B cell (primary cell): ENCODE results near the gene GDF7. TPM values are rescaled to one million over a fixed set of nuclear protein-coding genes. Genes with fewer than 3 reads are reported as not detected.

ENCODE experiments used
- ATAC-seq: fragments of 200-7000 bp; cut with Tn5 transposase; one replicate; pipeline ENCODE4 v1.10.0; 2021; ENCODE audit warnings: low read depth, mild to moderate bottlenecking, moderate number of reproducible peaks, moderate library complexity
- CTCF ChIA-PET: fragments of 350-600 bp; sonication (Branson Sonifier 250); formaldehyde crosslinking; loops from one replicate; lab custom pipeline; 2021; ENCODE audit warnings: antibody characterized with exemption, inconsistent platforms; lab: Charles Lee
- POLR2A ChIA-PET: fragments of 350-600 bp; sonication (Branson Sonifier 250); formaldehyde crosslinking; loops from one replicate; lab custom pipeline; 2021; ENCODE audit warnings: antibody characterized with exemption; lab: Charles Lee
- DNase-seq: peaks from one replicate; pipeline ENCODE4 v3.0.0; 2013
- H2AFZ ChIP-seq: 2 replicates; pipeline ENCODE4 v1.6.1; 2012; ENCODE audit warnings: mild to moderate bottlenecking, low read depth, low read length; ENCODE audit not compliant: insufficient read depth, poor library complexity, severe bottlenecking
- H3K27ac ChIP-seq, 2 donors: 1 replicate in 1 of 2; 2 replicates in 1 of 2; pipeline ENCODE4 v1.5.1; 2012 to 2013; ENCODE audit warnings: low read length in 2 of 2, mild to moderate bottlenecking in 2 of 2, moderate library complexity in 1 of 2
- H3K27me3 ChIP-seq, 4 experiments: fragments of 200-600 bp in 1 of 4; sonication (generic) in 1 of 4; replicated peaks in 1 of 4; 1 replicate in 2 of 4; 2 replicates in 2 of 4; pipeline versions ENCODE4 v1.6.1 to v1.7.0; 2013 to 2016; ENCODE audit warnings: low read length in 3 of 4, mild to moderate bottlenecking in 2 of 4, mixed read lengths in 1 of 4, moderate library complexity in 1 of 4; ENCODE audit not compliant: insufficient read depth in 4 of 4, control insufficient read depth in 3 of 4; ENCODE audit errors: control extremely low read depth in 1 of 4
- H3K36me3 ChIP-seq, 2 experiments: replicated peaks in 1 of 2; 1 replicate in 1 of 2; 2 replicates in 1 of 2; pipeline versions ENCODE4 v1.6.1 to v1.7.1; 2013; ENCODE audit warnings: low read length in 1 of 2; ENCODE audit not compliant: insufficient read depth in 2 of 2, control insufficient read depth in 1 of 2; ENCODE audit errors: control extremely low read depth in 1 of 2, extremely low read depth in 1 of 2
- H3K4me1 ChIP-seq, 2 donors: fragments of 200-600 bp in 1 of 2; sonication (generic) in 1 of 2; 1 replicate in 1 of 2; 2 replicates in 1 of 2; pipeline versions ENCODE4 v1.5.1 to v1.6.1; 2013 to 2017; ENCODE audit warnings: low read length in 2 of 2; ENCODE audit not compliant: control insufficient read depth in 2 of 2, insufficient read depth in 2 of 2
- H3K4me2 ChIP-seq: replicated peaks from 2 replicates; pipeline ENCODE3; 2012; ENCODE audit warnings: mild to moderate bottlenecking, low read depth, low read length; ENCODE audit not compliant: poor library complexity, severe bottlenecking
- H3K4me3 ChIP-seq, 5 experiments: fragments of 200-600 bp in 1 of 5; sonication (generic) in 1 of 5; 1 replicate in 3 of 5; 2 replicates in 2 of 5; pipeline versions ENCODE4 v1.5.1 to v1.7.0; 2011 to 2016; ENCODE audit warnings: low read length in 4 of 5, mild to moderate bottlenecking in 4 of 5, low read depth in 2 of 5, control low read depth in 1 of 5, moderate library complexity in 1 of 5; ENCODE audit not compliant: insufficient read depth in 1 of 5; ENCODE audit errors: control extremely low read depth in 1 of 5, extremely low read depth in 1 of 5
- H3K79me2 ChIP-seq: fragments of 200-600 bp; sonication (generic); one replicate; pipeline ENCODE4 v1.6.0; 2016; ENCODE audit warnings: low read length; ENCODE audit not compliant: control insufficient read depth, insufficient read depth
- H3K9ac ChIP-seq: fragments of 200-600 bp; sonication (generic); 2 replicates; pipeline ENCODE4 v1.6.1; 2017; ENCODE audit warnings: mild to moderate bottlenecking, low read length, moderate library complexity
- H3K9me3 ChIP-seq, 3 donors: one replicate each; pipeline versions ENCODE4 v1.6.1 to v1.7.1; 2013; ENCODE audit warnings: low read length in 2 of 3; ENCODE audit not compliant: control insufficient read depth in 2 of 3, insufficient read depth in 1 of 3; ENCODE audit errors: control extremely low read depth in 1 of 3
- H4K20me1 ChIP-seq: 2 replicates; pipeline ENCODE4 v1.6.0; 2012; ENCODE audit warnings: mild to moderate bottlenecking, low read length; ENCODE audit not compliant: insufficient read depth, control insufficient read depth, poor library complexity, severe bottlenecking
- H3K27ac Mint-ChIP-seq: one replicate; pipeline ENCODE4 v1.8.0; 2021; ENCODE audit warnings: mixed read lengths
- H3K27me3 Mint-ChIP-seq: one replicate; pipeline ENCODE4 v1.8.0; 2021; ENCODE audit warnings: mixed read lengths
- H3K4me1 Mint-ChIP-seq: one replicate; pipeline ENCODE4 v1.8.0; 2021; ENCODE audit warnings: mixed read lengths
- H3K4me3 Mint-ChIP-seq: one replicate; pipeline ENCODE4 v1.8.0; 2021; ENCODE audit warnings: mixed read lengths
- H3K9me3 Mint-ChIP-seq: one replicate; pipeline ENCODE4 v1.8.0; 2022; ENCODE audit warnings: mixed read lengths; ENCODE audit not compliant: insufficient read depth
- EZH2 ChIP-seq: IDR thresholded peaks from 2 replicates; pipeline ENCODE4 v1.6.1; 2012; ENCODE audit warnings: borderline replicate concordance, low read depth, mild to moderate bottlenecking, moderate library complexity, low read length; ENCODE audit not compliant: insufficient read depth, poor library complexity, severe bottlenecking
- WGBS: methylation state at CpG from one replicate; pipeline ENCODE4 v1.1.5; 2013; ENCODE audit warnings: missing lambda C conversion rate; ENCODE audit not compliant: insufficient coverage; 5-methylcytosine and 5-hydroxymethylcytosine counted together
- intact Hi-C: fragments of 100-400 bp; cut with micrococcal nuclease; formaldehyde crosslinking; loops from one replicate; pipeline ENCODE4 v1.10.0; 2022
- polyA plus RNA-seq: library from polyadenylated mRNA; depleted of rRNA; stranded (reverse); fragments of >200 nt; gene quantifications from 2 replicates; pipeline ENCODE4 v1.2.3, GENCODE V29; 2012
- total RNA-seq, 2 donors: library from RNA; stranded (reverse); fragments of 120-200 nt in 1 of 2; gene quantifications; 1 replicate in 1 of 2; 2 replicates in 1 of 2; pipeline versions ENCODE4 v1.2.3 to v1.2.4, GENCODE V29; 2013 to 2022
- TF ChIP-seq, protein P1 (sequence below): fragments of 200-600 bp; IDR thresholded peaks from one replicate; pipeline ENCODE4 v1.8.0; 2022; ENCODE audit warnings: antibody characterized with exemption, mild to moderate bottlenecking

Gene GDF7
- total and polyA plus RNA-seq, 2 donors (not counting 1 experiment from before 2014, with no cell fraction given), result 7.0 to 15.3 TPM

DNA sequence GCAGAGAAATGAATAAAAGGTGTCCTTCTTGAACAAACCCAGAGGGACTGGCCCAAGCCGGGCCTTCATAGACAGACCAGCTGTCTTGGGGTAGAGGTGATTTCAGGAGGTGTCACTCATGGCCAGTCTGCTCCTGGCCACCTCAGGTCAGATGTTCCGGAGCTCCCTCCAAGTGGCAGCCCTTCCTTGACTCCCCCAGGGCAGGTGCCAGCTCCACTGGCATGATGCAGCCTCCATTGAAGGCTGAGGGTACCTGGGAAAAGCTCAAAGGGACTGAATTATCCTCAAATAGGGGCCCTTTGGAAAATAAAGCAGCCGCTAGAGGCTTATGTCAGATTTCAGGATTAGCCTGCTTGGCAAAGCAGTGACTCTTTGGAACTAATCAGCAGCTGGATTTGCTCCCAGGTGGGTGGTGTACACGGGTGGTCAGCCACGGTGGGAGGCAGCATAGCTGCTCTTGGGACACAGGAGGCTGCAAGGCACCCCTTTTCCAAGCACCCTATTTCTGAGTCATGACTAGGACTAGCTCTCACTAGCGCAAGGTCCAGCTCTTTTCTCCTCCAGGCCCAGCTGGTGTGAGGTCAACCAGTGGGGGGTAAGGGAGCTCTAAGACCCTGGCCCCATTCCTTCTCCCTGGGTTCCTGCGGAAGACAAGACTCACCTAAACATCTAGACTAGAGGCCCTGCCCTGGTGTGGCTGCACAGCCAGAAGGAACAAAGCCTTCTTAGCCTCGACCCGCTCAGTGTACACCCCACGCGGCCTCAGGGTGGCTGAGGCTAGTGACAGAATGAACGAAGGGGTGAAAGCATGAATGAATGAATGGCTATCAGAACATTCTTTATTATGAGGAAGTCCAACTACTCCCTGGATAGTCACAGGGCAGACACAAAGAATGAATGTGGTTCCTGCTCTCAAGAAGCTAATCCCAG lies 45.3 kb upstream of the GDF7 start:
- Histone ChIP-seq H3K9me3 (no peaks in the 10 kb centered on the region), H3K27me3 (no peaks in the 10 kb centered on the region), H3K4me3 (no peak overlapping the region), H3K27ac (no peak overlapping the region), H2AFZ (no peak overlapping the region), H4K20me1 (no peaks in the 10 kb centered on the region), H3K79me2 (no peaks in the 10 kb centered on the region), H3K36me3 (peaks cover 0 to 68% of the 10 kb centered on the region in 2 experiments), H3K4me2 (no peak overlapping the region), H3K9ac (no peak overlapping the region), H3K4me1 (no peaks in the 10 kb centered on the region)
- no peak overlapping the region for H3K4me3 Mint-ChIP-seq
- ChIA-PET CTCF (interaction anchor here (0.6 to 1.2 kb wide), 3 partner anchors 21 to 210 kb away, joined by 3 read pairs; no protein-coding TSS in a partner anchor), POLR2A (no interaction called here)
- TF ChIP-seq EZH2, result no peak
- TF ChIP-seq, protein P1, sequence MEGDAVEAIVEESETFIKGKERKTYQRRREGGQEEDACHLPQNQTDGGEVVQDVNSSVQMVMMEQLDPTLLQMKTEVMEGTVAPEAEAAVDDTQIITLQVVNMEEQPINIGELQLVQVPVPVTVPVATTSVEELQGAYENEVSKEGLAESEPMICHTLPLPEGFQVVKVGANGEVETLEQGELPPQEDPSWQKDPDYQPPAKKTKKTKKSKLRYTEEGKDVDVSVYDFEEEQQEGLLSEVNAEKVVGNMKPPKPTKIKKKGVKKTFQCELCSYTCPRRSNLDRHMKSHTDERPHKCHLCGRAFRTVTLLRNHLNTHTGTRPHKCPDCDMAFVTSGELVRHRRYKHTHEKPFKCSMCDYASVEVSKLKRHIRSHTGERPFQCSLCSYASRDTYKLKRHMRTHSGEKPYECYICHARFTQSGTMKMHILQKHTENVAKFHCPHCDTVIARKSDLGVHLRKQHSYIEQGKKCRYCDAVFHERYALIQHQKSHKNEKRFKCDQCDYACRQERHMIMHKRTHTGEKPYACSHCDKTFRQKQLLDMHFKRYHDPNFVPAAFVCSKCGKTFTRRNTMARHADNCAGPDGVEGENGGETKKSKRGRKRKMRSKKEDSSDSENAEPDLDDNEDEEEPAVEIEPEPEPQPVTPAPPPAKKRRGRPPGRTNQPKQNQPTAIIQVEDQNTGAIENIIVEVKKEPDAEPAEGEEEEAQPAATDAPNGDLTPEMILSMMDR, result no peak
- H3K9me3 Mint-ChIP-seq, result no peaks in the 10 kb centered on the region
- WGBS, result 77% methylated on average over 5 of the region's 12 CpGs
- no peaks in the 10 kb centered on the region for H3K4me1 Mint-ChIP-seq
- no peak overlapping the region for H3K27ac Mint-ChIP-seq
- DNase-seq (no peak), ATAC-seq (no peak)
- H3K27me3 Mint-ChIP-seq, result no peaks in the 10 kb centered on the region
- intact Hi-C loops, result no loop called here

- intact Hi-C loops, result no loop called here
- H4K20me1 ChIP-seq, result no peaks in the 10 kb centered on the region
- no peaks in the 10 kb centered on the region for H3K27me3 Mint-ChIP-seq
- H3K4me3 Mint-ChIP-seq, result no peak overlapping the region
- POLR2A ChIA-PET, result no interaction called here
- H3K27me3 ChIP-seq, result no peaks in the 10 kb centered on the region
- CTCF ChIA-PET, result interaction anchor here (0.9 to 1.2 kb wide), 2 partner anchors 20 to 211 kb away, joined by 3 read pairs; no protein-coding TSS in a partner anchor
- no peak overlapping the region for H3K4me2 ChIP-seq
- no peak for TF ChIP-seq EZH2
- TF ChIP-seq, protein P1, result no peak
- DNase-seq, result no peak
- 88% methylated on average over 11 of the region's 11 CpGs for WGBS
- no peaks in the 10 kb centered on the region for H3K4me1 Mint-ChIP-seq
- no peak overlapping the region for H3K4me3 ChIP-seq
- H3K4me1 ChIP-seq, result no peaks in the 10 kb centered on the region
- no peaks in the 10 kb centered on the region for H3K9me3 ChIP-seq
- no peak overlapping the region for H3K9ac ChIP-seq
- no peak overlapping the region for H3K27ac Mint-ChIP-seq
- ATAC-seq, result no peak
- H3K27ac ChIP-seq, result no peak overlapping the region
- H3K9me3 Mint-ChIP-seq, result no peaks in the 10 kb centered on the region
- H3K36me3 ChIP-seq, result peaks cover 0 to 68% of the 10 kb centered on the region in 2 experiments
- no peak overlapping the region for H2AFZ ChIP-seq
- H3K79me2 ChIP-seq, result no peaks in the 10 kb centered on the region
Measured at GRCh38 chr2:20622296-20622686, 44.7 kb upstream of the GDF7 start.
